Activated gamma-delta T cell (primary cell): ENCODE results near the gene CAPN2.

ENCODE experiments used
- DNase-seq: peaks from one replicate; lab custom pipeline; 2025; lab: John Stamatoyannopoulos, UW
- total RNA-seq, 2 donors: gene quantifications; one replicate each; lab custom pipeline; 2026; lab: John Stamatoyannopoulos, UW

The CAPN2 gene
- total RNA-seq: 448 to 524 reads per million in 2 donors

GRCh38 chr1:223712194-223712849 lies at the start of gene CAPN2:
TSS of gene CAPN2 (plus strand) at chr1:223712539. CDS start at chr1:223712641, 102 bp downstream.
- peak; percentile 48 for DNase-seq

GRCh38 chr1:223662943-223663342 lies 49.4 kb upstream of the CAPN2 start:
- DNase-seq: no peak

GRCh38 chr1:223664106-223664505 lies 48.2 kb upstream of the CAPN2 start:
- DNase-seq: no peak

GRCh38 chr1:223665592-223666312 lies 46.6 kb upstream of the CAPN2 start, which contains the start of gene CAPN8:
TSS of gene CAPN8 (minus strand) at chr1:223665701. CDS start at chr1:223665646, 55 bp downstream.
- no peak for DNase-seq

GRCh38 chr1:223667484-223668182 lies 44.7 kb upstream of the CAPN2 start:
- DNase-seq: no peak

GRCh38 chr1:223669003-223669795 lies 43.1 kb upstream of the CAPN2 start:
- no peak for DNase-seq

- DNase-seq: no peak
Measured at GRCh38 chr1:223670458-223671159, 41.7 kb upstream of the CAPN2 start.

- no peak for DNase-seq
Measured at GRCh38 chr1:223674119-223674890, 38.0 kb upstream of the CAPN2 start.

GRCh38 chr1:223678841-223679240 lies 33.5 kb upstream of the CAPN2 start:
- no peak for DNase-seq

GRCh38 chr1:223680188-223680587 lies 32.2 kb upstream of the CAPN2 start:
- DNase-seq: no peak

- no peak for DNase-seq
Measured at GRCh38 chr1:223682502-223682901, 29.8 kb upstream of the CAPN2 start.

- DNase-seq: no peak
Measured at GRCh38 chr1:223683586-223684487, 28.5 kb upstream of the CAPN2 start.

- no peak for DNase-seq
Measured at GRCh38 chr1:223684488-223684792, 27.9 kb upstream of the CAPN2 start.

- DNase-seq: no peak
Measured at GRCh38 chr1:223691121-223691520, 21.2 kb upstream of the CAPN2 start.

- DNase-seq: no peak
Measured at GRCh38 chr1:223695014-223695548, 17.3 kb upstream of the CAPN2 start.

- DNase-seq: no peak
Measured at GRCh38 chr1:223695941-223696340, 16.4 kb upstream of the CAPN2 start.

GRCh38 chr1:223700388-223700918 lies 11.9 kb upstream of the CAPN2 start:
- no peak for DNase-seq

GRCh38 chr1:223700942-223701637 lies 11.2 kb upstream of the CAPN2 start:
- DNase-seq: no peak
